ENCODE data around the gene KRCC1.

KRCC1 gene

GRCh38 chr2:88055371-88056128 lies at the start of gene KRCC1:
Gene KRCC1, minus strand, starts transcription at chr2:88055783. Its CDS starts 27,220 bp downstream, at chr2:88028563.
- Histone ChIP-seq H3K9me3 (ENCODE audit: control insufficient read depth, insufficient read depth, low read length) (no peaks in the 10 kb centered on the region), H3K4me1 (ENCODE audit: control insufficient read depth, insufficient read depth, low read length) (peaks cover 12% of the 10 kb centered on the region), H3K27me3 (ENCODE audit: control insufficient read depth, insufficient read depth, low read length) (no peaks in the 10 kb centered on the region), H3K9ac (ENCODE audit: low read depth, low read length) (peak within 1 kb of the TSS; percentile 95), H3K27ac (ENCODE audit: low read depth, low read length) (peak within 1 kb of the TSS; percentile 94), H3K36me3 (ENCODE audit: control insufficient read depth, insufficient read depth, low read length) (peaks cover 4% of the 10 kb centered on the region; the same call in 1 of the 2 replicates), H3K4me3 (ENCODE audit: low read depth, low read length) (peak within 1 kb of the TSS; percentile 82)

GRCh38 chr2:88100489-88100858 lies 44.9 kb upstream of the KRCC1 start:
- Histone ChIP-seq H3K36me3 (ENCODE audit: control insufficient read depth, insufficient read depth, low read length) (no peaks in the 10 kb centered on the region), H3K9ac (ENCODE audit: low read depth, low read length) (no peak overlapping the region), H3K27me3 (ENCODE audit: control insufficient read depth, insufficient read depth, low read length) (no peaks in the 10 kb centered on the region), H3K4me3 (ENCODE audit: low read depth, low read length) (no peak overlapping the region), H3K9me3 (ENCODE audit: control insufficient read depth, insufficient read depth, low read length) (no peaks in the 10 kb centered on the region), H3K27ac (ENCODE audit: low read depth, low read length) (no peak overlapping the region), H3K4me1 (ENCODE audit: control insufficient read depth, insufficient read depth, low read length) (0 out of 2 replicates have a peak, but pooled peaks cover 5% of the 10 kb centered on the region)

- H3K9me3 ChIP-seq (ENCODE audit: control insufficient read depth, insufficient read depth, low read length), result no peaks in the 10 kb centered on the region
These were observed 44.4 kb upstream of the KRCC1 start for GRCh38 chr2:88099798-88100488.

GRCh38 chr2:88098558-88098900 lies 42.9 kb upstream of the KRCC1 start:
- Histone ChIP-seq H3K27me3 (ENCODE audit: control insufficient read depth, insufficient read depth, low read length) (no peaks in the 10 kb centered on the region), H3K27ac (ENCODE audit: low read depth, low read length) (no peak overlapping the region), H3K9ac (ENCODE audit: low read depth, low read length) (no peak overlapping the region), H3K4me1 (ENCODE audit: control insufficient read depth, insufficient read depth, low read length) (0 out of 2 replicates have a peak, but pooled peaks cover 5% of the 10 kb centered on the region), H3K4me3 (ENCODE audit: low read depth, low read length) (no peak overlapping the region), H3K9me3 (ENCODE audit: control insufficient read depth, insufficient read depth, low read length) (no peaks in the 10 kb centered on the region), H3K36me3 (ENCODE audit: control insufficient read depth, insufficient read depth, low read length) (no peaks in the 10 kb centered on the region)

More at GRCh38 chr2:88099798-88100488, 44.4 kb upstream of the KRCC1 start:
- Histone ChIP-seq H3K9ac (ENCODE audit: low read depth, low read length) (no peak overlapping the region), H3K36me3 (ENCODE audit: control insufficient read depth, insufficient read depth, low read length) (no peaks in the 10 kb centered on the region), H3K4me3 (ENCODE audit: low read depth, low read length) (no peak overlapping the region), H3K27me3 (ENCODE audit: control insufficient read depth, insufficient read depth, low read length) (no peaks in the 10 kb centered on the region), H3K4me1 (ENCODE audit: control insufficient read depth, insufficient read depth, low read length) (0 out of 2 replicates have a peak, but pooled peaks cover 5% of the 10 kb centered on the region), H3K27ac (ENCODE audit: low read depth, low read length) (no peak overlapping the region)

GRCh38 chr2:88097891-88098557 lies 42.4 kb upstream of the KRCC1 start:
- H3K27ac ChIP-seq (ENCODE audit: low read depth, low read length), result no peak overlapping the region
- no peak overlapping the region for H3K4me3 ChIP-seq (ENCODE audit: low read depth, low read length)
- H3K9ac ChIP-seq (ENCODE audit: low read depth, low read length), result no peak overlapping the region
- no peaks in the 10 kb centered on the region for H3K27me3 ChIP-seq (ENCODE audit: control insufficient read depth, insufficient read depth, low read length)
- H3K4me1 ChIP-seq (ENCODE audit: control insufficient read depth, insufficient read depth, low read length), result 0 out of 2 replicates have a peak, but pooled peaks cover 5% of the 10 kb centered on the region
- no peaks in the 10 kb centered on the region for H3K36me3 ChIP-seq (ENCODE audit: control insufficient read depth, insufficient read depth, low read length)
- H3K9me3 ChIP-seq (ENCODE audit: control insufficient read depth, insufficient read depth, low read length), result no peaks in the 10 kb centered on the region

DNA sequence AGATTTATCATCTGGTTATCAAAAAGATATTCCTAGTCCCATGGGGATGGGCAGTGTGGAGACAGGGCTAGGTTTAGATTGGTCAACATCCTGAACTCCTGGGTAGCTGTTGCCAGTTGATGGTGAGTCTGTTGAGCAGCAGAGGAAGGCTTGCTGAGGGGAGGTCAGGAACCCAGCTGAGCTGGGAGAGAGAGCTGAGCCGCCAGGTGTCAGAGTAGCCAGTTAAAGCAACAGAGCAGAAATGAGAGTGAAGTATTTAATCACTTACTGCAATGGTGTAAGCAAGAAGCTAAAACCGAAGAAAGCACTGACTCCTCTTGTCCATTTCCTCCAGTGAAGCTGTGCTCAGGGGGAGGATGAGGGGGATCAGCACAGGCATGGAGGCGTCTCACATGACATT lies 41.6 kb upstream of the KRCC1 start:
- Histone ChIP-seq H3K9ac (ENCODE audit: low read depth, low read length) (no peak overlapping the region), H3K27ac (ENCODE audit: low read depth, low read length) (no peak overlapping the region), H3K36me3 (ENCODE audit: control insufficient read depth, insufficient read depth, low read length) (no peaks in the 10 kb centered on the region), H3K4me1 (ENCODE audit: control insufficient read depth, insufficient read depth, low read length) (0 out of 2 replicates have a peak, but pooled peaks cover 5% of the 10 kb centered on the region), H3K27me3 (ENCODE audit: control insufficient read depth, insufficient read depth, low read length) (no peaks in the 10 kb centered on the region), H3K4me3 (ENCODE audit: low read depth, low read length) (no peak overlapping the region), H3K9me3 (ENCODE audit: control insufficient read depth, insufficient read depth, low read length) (no peaks in the 10 kb centered on the region)

- H3K9me3 ChIP-seq (ENCODE audit: control insufficient read depth, insufficient read depth, low read length), result no peaks in the 10 kb centered on the region
- no peak overlapping the region for H3K27ac ChIP-seq (ENCODE audit: low read depth, low read length)
- no peak overlapping the region for H3K9ac ChIP-seq (ENCODE audit: low read depth, low read length)
- no peaks in the 10 kb centered on the region for H3K27me3 ChIP-seq (ENCODE audit: control insufficient read depth, insufficient read depth, low read length)
- no peak overlapping the region for H3K4me3 ChIP-seq (ENCODE audit: low read depth, low read length)
- no peaks in the 10 kb centered on the region for H3K36me3 ChIP-seq (ENCODE audit: control insufficient read depth, insufficient read depth, low read length)
- 0 out of 2 replicates have a peak, but pooled peaks cover 5% of the 10 kb centered on the region for H3K4me1 ChIP-seq (ENCODE audit: control insufficient read depth, insufficient read depth, low read length)
These were observed 41.1 kb upstream of the KRCC1 start for GRCh38 chr2:88096708-88097107.

DNA sequence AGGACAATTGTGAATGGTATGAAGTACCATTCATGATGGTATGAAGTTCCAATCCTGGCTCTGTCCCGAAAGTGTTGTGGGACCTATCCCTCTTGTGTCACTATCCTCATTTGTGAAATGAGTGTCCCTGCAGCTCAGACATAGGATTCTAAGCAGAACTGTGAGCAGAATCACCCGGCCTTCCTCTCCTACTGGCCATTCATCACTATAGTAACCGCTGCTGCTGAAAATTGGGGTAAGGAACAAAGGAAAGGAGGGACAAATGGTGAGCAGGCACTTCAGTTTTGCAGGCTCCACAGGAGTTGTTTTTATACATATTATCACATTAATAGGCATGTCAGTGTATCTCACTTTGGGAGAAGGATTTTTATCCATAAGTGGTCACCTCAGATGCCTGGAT lies 39.4 kb upstream of the KRCC1 start:
- no peaks in the 10 kb centered on the region for H3K9me3 ChIP-seq (ENCODE audit: control insufficient read depth, insufficient read depth, low read length)
- no peaks in the 10 kb centered on the region for H3K36me3 ChIP-seq (ENCODE audit: control insufficient read depth, insufficient read depth, low read length)
- H3K4me1 ChIP-seq (ENCODE audit: control insufficient read depth, insufficient read depth, low read length), result 0 out of 2 replicates have a peak, but pooled peaks cover under 1% of the 10 kb centered on the region
- H3K27ac ChIP-seq (ENCODE audit: low read depth, low read length), result no peak overlapping the region
- H3K27me3 ChIP-seq (ENCODE audit: control insufficient read depth, insufficient read depth, low read length), result no peaks in the 10 kb centered on the region
- H3K9ac ChIP-seq (ENCODE audit: low read depth, low read length), result no peak overlapping the region
- no peak overlapping the region for H3K4me3 ChIP-seq (ENCODE audit: low read depth, low read length)

DNA sequence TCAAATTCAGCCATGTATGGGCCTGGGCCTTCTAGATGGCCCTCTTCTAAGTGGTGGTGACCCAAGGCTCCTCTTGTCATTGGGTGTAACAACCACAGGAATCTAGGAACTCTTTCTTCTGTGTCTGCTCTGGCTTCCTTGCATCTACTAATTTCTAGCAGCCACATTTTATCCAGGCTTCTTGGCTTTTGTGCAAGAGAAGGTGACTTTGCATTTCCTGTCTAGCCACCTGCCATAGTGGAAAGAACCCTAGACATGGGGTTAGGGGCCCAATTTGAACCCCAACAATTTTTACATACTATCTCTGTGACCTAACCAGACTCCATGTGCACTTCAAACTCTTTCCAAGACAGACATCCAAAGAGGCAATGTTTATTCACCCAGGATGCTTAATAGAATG lies 37.2 kb upstream of the KRCC1 start:
- no peak overlapping the region for H3K9ac ChIP-seq (ENCODE audit: low read depth, low read length)
- no peaks in the 10 kb centered on the region for H3K27me3 ChIP-seq (ENCODE audit: control insufficient read depth, insufficient read depth, low read length)
- no peaks in the 10 kb centered on the region for H3K4me1 ChIP-seq (ENCODE audit: control insufficient read depth, insufficient read depth, low read length)
- no peaks in the 10 kb centered on the region for H3K36me3 ChIP-seq (ENCODE audit: control insufficient read depth, insufficient read depth, low read length)
- no peak overlapping the region for H3K4me3 ChIP-seq (ENCODE audit: low read depth, low read length)
- H3K27ac ChIP-seq (ENCODE audit: low read depth, low read length), result no peak overlapping the region
- no peaks in the 10 kb centered on the region for H3K9me3 ChIP-seq (ENCODE audit: control insufficient read depth, insufficient read depth, low read length)

DNA sequence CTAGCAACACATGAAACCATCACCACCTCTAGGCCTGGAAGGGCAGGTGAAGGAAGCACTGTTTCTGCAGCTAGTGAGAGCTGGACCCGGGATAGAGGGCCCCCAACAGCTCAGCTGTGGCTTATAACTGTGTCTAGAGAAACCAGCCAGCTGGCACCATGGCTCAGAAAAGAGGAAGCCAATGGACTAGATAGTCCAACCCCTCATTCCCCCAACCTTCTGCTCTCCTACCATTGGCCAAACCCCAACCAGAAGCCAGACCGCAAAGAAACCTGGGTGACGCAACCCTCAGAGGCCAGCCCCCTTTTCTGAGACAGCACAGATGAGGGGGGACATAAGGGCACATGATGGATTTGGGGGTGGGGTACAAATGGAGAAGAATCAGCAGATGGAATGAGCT lies 36.4 kb upstream of the KRCC1 start:
- Histone ChIP-seq H3K9ac (ENCODE audit: low read depth, low read length) (no peak overlapping the region), H3K4me1 (ENCODE audit: control insufficient read depth, insufficient read depth, low read length) (no peaks in the 10 kb centered on the region), H3K36me3 (ENCODE audit: control insufficient read depth, insufficient read depth, low read length) (no peaks in the 10 kb centered on the region), H3K4me3 (ENCODE audit: low read depth, low read length) (no peak overlapping the region), H3K27ac (ENCODE audit: low read depth, low read length) (no peak overlapping the region), H3K9me3 (ENCODE audit: control insufficient read depth, insufficient read depth, low read length) (no peaks in the 10 kb centered on the region), H3K27me3 (ENCODE audit: control insufficient read depth, insufficient read depth, low read length) (no peaks in the 10 kb centered on the region)
